Activated T-cell treated with anti-CD3 and anti-CD28 coated beads for 48 hours (primary cell): ENCODE data around the gene JADE1.
A peak's percentile ranks its signal among the peaks of the same experiment; 100 is the strongest.

Experiments
- DNase-seq: peaks from one replicate; pipeline ENCODE4 v3.0.0-alpha.2; 2020; ENCODE audit warnings: low read depth

The JADE1 gene

GRCh38 chr4:128844931-128845330 is 35.4 kb downstream of the JADE1 start:
- no peak for DNase-seq

- DNase-seq = no peak
Observed at GRCh38 chr4:128846063-128846462, 36.6 kb downstream of the JADE1 start.

- no peak for DNase-seq
Observed at GRCh38 chr4:128847082-128847724, 37.7 kb downstream of the JADE1 start.

GRCh38 chr4:128848461-128848860 is 39.0 kb downstream of the JADE1 start:
- no peak for DNase-seq

- no peak for DNase-seq
Observed at GRCh38 chr4:128850252-128850651, 40.8 kb downstream of the JADE1 start.

- DNase-seq = no peak
Observed at GRCh38 chr4:128853741-128854140, 44.2 kb downstream of the JADE1 start.

GRCh38 chr4:128854433-128854832 is 44.9 kb downstream of the JADE1 start:
- DNase-seq = no peak

GRCh38 chr4:128855621-128856020 is 46.1 kb downstream of the JADE1 start:
- no peak for DNase-seq

- DNase-seq = no peak
Observed at GRCh38 chr4:128856246-128856645, 46.7 kb downstream of the JADE1 start.

GRCh38 chr4:128858879-128859671 is 49.6 kb downstream of the JADE1 start:
- DNase-seq = no peak

GRCh38 chr4:128859887-128860677 is 50.6 kb downstream of the JADE1 start:
- DNase-seq = no peak

GRCh38 chr4:128861856-128862518 is 52.5 kb downstream of the JADE1 start:
- DNase-seq = no peak

- peak; percentile 26 for DNase-seq
Observed at GRCh38 chr4:128862608-128863311, 53.3 kb downstream of the JADE1 start.

- peak; percentile 33 for DNase-seq
Observed at GRCh38 chr4:128863312-128864075, 54.0 kb downstream of the JADE1 start.

- DNase-seq = no peak
Observed at GRCh38 chr4:128865132-128865531, 55.6 kb downstream of the JADE1 start.

GRCh38 chr4:128866269-128866668 is 56.8 kb downstream of the JADE1 start:
- no peak for DNase-seq

- DNase-seq = no peak
Observed at GRCh38 chr4:128866691-128867090, 57.2 kb downstream of the JADE1 start.

GRCh38 chr4:128868758-128869157 is 59.3 kb downstream of the JADE1 start:
- no peak for DNase-seq

GRCh38 chr4:128869776-128870509 is 60.4 kb downstream of the JADE1 start:
- no peak for DNase-seq

GRCh38 chr4:128871948-128872347 is 62.4 kb downstream of the JADE1 start:
- DNase-seq = no peak
